SK-N-SH treated with all-trans-retinoic acid at 6 μM for 48 hours (cell line): ENCODE data around the gene AKNA.

ENCODE experiments used
- CREB5 ChIP-seq: fragments of 250-450 bp; sonication (Bioruptor Pico); IDR thresholded peaks from 2 replicates; pipeline ENCODE4 v1.5.1; 2020; ENCODE audit warnings: low read depth, mild to moderate bottlenecking, moderate library complexity
- CSRNP3 ChIP-seq: fragments of 250-450 bp; sonication (Bioruptor Pico); IDR thresholded peaks from 2 replicates; pipeline ENCODE4 v1.5.1; 2021; ENCODE audit warnings: mild to moderate bottlenecking, moderate library complexity
- ESRRG ChIP-seq: fragments of 250-450 bp; sonication (Bioruptor Pico); IDR thresholded peaks from 2 replicates; pipeline ENCODE4 v1.6.1; 2021; ENCODE audit warnings: mild to moderate bottlenecking
- PATZ1 ChIP-seq: fragments of 250-450 bp; sonication (Bioruptor Pico); IDR thresholded peaks from 2 replicates; pipeline ENCODE4 v1.8.0; 2020; ENCODE audit warnings: mild to moderate bottlenecking, moderate library complexity, borderline replicate concordance
- RARB ChIP-seq: fragments of 250-450 bp; sonication (Bioruptor Pico); IDR thresholded peaks from 2 replicates; pipeline ENCODE4 v1.8.0; 2021; ENCODE audit warnings: mild to moderate bottlenecking, moderate library complexity
- SNAI2 ChIP-seq: fragments of 250-450 bp; sonication (Bioruptor Pico); IDR thresholded peaks from 2 replicates; pipeline ENCODE4 v1.5.0; 2020; ENCODE audit warnings: mild to moderate bottlenecking, moderate library complexity
- TOX ChIP-seq: fragments of 250-450 bp; sonication (Bioruptor Pico); IDR thresholded peaks from 2 replicates; pipeline ENCODE4 v1.8.0; 2021; ENCODE audit warnings: mild to moderate bottlenecking, moderate library complexity, borderline replicate concordance
- TSHZ2 ChIP-seq: fragments of 250-450 bp; sonication (Bioruptor Pico); IDR thresholded peaks from 2 replicates; pipeline ENCODE4 v1.5.0; 2020; ENCODE audit warnings: mild to moderate bottlenecking, moderate library complexity
- ZFP3 ChIP-seq: fragments of 250-450 bp; sonication (Bioruptor Pico); IDR thresholded peaks from 2 replicates; pipeline ENCODE4 v1.5.0; 2020; ENCODE audit warnings: mild to moderate bottlenecking, moderate library complexity
- ZNF8 ChIP-seq: fragments of 450-650 bp; formaldehyde crosslinking; IDR thresholded peaks from 2 replicates; pipeline ENCODE4 v1.5.0; 2020; ENCODE audit warnings: mild to moderate bottlenecking, moderate library complexity

GRCh38 chr9:114345493-114346065 is 42.2 kb downstream of the AKNA start:
- TF ChIP-seq ZFP3 (CRISPR knock-in tag) (no peak), ESRRG (CRISPR knock-in tag) (no peak), PATZ1 (CRISPR knock-in tag) (no peak), SNAI2 (no peak), TOX (no peak), CREB5 (CRISPR knock-in tag) (no peak), TSHZ2 (CRISPR knock-in tag) (no peak), RARB (CRISPR knock-in tag) (no peak), CSRNP3 (CRISPR knock-in tag) (no peak), ZNF8 (no peak)
